Activated CD8-positive, alpha-beta memory T cell treated with anti-CD3 and anti-CD28 coated beads, Interleukin-2, amount 50 U/mL, for 4 hours (primary cell): ENCODE measurements around the gene CDC23.
"Not testable (repeated sequence)": the region's sequence is repeated elsewhere in the genome, so short reads cannot be mapped to it uniquely, and the experiment has no call there.

Experiments used
- DNase-seq: peaks from one replicate; pipeline ENCODE4 v3.0.0-alpha.2; 2020

Gene CDC23

GRCh38 chr5:138210985-138211384 lies 2.1 kb downstream of the CDC23 start:
- no peak for DNase-seq

DNA sequence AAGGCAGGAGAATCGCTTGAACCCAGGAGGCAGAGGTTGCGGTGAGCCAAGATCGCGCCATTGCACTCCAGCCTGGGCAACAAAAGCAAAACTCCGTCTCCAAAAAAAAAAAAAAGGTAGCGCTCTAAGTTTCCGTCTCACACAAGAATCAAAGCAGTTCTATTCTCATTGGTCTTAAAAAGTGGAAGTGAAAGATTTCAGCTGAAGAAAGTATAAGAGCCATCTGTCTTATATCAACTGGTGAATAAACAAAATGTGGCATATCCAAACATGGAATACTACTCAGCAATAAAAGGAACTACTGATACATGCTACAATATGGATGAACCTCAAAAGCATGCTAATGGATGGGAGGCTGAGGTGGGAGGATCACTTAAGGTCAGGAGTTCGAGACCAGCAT lies 19.3 kb downstream of the CDC23 start:
- not testable (repeated sequence) for DNase-seq

DNA sequence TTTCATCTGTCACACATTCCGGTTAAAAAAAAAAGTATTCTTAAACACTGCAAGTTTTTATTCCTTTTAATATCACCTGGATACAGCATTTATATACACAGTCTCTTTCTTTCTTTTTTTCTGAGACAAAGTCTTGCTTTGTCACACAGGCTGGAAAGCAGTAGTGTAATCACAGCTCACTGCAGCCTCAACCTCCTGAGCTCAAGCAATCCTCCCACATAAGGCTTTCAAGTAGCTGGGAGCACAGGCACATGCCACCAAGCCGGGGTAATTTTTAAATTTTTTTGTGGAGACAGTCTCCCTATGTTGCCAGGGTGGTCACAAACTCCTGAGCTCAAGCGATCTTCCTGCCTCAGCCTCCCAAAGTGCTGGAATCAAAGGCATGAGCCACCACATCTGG lies 20.3 kb downstream of the CDC23 start:
- no peak for DNase-seq

- DNase-seq, result no peak
Measured at GRCh38 chr5:138188626-138189025, 24.5 kb downstream of the CDC23 start.

GRCh38 chr5:138186002-138186447 lies 27.1 kb downstream of the CDC23 start:
- no peak for DNase-seq

- no peak for DNase-seq
Measured at GRCh38 chr5:138182808-138183207, 30.3 kb downstream of the CDC23 start.

- DNase-seq, result no peak
Measured at GRCh38 chr5:138180841-138181240, 32.3 kb downstream of the CDC23 start.

DNA sequence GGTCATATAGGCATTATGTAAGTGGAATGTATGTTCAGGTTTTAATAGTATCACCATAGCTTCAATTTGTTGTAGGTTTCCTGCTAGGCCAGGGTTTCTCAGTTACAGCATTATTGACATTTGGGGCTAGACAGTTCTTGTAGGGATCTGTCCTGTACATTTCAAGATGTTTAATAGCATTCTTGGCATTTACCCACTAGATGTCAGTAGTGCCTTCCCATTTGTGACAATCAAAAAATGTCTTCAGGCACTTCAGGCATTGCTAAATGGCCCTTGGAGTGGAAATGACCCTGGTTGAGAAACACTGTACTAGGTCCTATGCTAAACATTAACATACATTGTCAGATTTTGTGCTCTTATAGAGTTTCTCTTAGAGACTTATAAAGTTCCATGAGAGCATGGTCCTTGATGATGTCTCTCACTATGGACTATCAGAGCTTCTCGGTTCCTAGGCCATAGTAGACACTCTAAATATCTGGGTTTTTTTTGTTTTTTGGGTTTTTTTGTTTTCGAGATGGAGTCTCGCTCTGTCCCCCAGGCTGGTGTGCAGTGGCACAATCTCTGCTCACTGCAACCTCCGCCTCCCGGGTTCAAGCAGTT lies 32.8 kb downstream of the CDC23 start:
- DNase-seq, result no peak

DNA sequence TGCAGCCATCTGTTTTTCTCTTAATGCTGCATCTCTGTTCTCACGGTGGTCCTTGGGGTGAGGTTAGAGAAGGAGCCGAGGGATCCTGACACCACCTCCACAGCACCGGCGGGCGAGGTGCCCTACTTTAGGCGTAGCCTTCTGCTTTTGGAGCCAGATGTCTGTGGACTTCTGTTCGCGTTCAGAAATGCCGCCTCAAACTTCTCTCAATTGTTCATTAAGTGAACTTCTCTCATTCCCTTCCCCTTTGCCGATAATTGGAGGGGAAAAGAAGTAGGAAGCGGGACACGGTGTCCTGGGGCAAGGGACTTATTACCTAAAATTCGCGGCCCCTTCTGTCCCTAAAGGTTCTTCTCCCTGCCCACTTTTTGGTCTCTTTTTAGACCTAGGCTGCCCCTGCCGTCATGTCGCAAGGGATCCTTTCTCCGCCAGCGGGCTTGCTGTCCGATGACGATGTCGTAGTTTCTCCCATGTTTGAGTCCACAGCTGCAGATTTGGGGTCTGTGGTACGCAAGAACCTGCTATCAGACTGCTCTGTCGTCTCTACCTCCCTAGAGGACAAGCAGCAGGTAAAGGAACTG lies 33.8 kb downstream of the CDC23 start:
- DNase-seq, result no peak

DNA sequence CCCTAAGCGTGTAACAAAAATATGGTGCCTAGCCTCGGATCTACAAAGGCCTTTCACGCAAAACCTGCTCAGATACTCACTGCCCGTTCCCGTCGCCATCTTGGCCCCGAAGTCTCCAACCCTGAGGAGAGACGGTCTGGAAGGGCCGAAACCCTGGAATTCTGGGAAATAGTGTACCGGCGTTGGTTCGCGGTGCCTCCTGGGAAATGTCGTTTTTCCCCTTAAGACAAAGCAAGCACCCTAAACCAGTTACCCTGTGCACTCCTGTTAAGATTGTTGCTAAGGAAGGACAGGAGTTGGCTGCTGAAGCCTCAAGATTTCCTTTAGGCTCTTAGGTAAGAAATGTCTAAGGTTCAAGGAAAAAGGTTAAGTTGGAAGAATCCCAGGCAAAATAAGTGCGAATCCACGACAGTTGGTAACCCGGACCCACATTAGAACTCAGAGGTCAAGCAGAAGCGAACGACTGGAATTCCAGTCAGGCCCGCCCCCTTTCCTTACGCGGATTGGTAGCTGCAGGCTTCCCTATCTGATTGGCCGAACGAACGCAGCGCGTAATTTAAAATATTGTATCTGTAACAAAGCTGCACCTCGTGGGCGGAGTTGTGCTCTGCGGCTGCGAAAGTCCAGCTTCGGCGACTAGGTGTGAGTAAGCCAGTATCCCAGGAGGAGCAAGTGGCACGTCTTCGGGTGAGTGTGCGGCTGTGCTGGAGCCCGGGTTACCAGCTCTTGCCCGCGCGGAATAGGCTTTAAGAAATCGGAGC lies 34.4 kb downstream of the CDC23 start, which contains the start of the genes BRD8 and KIF20A:
Gene BRD8, minus strand, starts transcription at position 115 of the 761 bp plus-strand sequence. Its CDS starts 16 bp downstream, at position 99.
Gene KIF20A, plus strand, starts transcription at position 597 of the 761 bp plus-strand sequence. CDS start 569 bp downstream, outside the sequence.
- peak; percentile 83 for DNase-seq

GRCh38 chr5:138177941-138178515 lies 35.1 kb downstream of the CDC23 start:
- DNase-seq, result no peak

DNA sequence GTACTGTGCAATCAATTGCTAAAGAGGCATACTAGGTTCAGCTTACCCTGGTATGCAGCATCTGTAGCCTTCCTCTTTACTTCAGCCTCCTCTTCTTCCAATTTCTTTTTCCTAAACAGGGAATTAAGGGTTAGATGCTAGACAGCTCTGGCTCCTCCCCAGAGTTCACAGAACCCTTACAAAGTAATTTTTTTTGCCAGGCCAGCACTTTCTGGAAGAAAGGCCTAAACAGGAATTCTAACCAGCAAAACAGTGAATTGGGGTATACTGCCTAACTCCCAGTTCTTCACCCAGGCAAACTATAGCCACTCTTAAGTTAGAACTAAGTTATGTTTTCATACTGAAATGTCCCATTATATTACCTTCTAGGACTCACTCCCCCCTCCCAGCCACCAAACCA lies 42.8 kb downstream of the CDC23 start:
- DNase-seq, result no peak

DNA sequence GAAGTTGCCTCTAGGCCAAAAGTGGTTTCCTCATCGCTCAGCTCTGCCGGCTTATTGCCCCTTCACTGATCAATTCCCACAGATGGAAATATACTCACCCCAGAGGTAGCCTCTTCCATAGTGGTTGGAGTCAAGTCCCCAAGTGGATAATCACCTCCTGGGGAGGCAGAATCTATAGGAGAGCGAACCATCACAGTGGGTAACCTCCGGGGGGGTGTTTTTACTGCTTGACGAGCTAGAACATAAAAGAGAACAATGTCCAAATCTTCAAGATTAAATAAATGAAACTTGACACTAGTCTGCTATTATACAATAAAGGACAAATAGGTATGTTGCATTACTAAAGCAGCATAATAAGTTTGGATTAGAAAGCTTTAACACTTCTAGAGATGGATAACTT lies 44.0 kb downstream of the CDC23 start:
- no peak for DNase-seq

- no peak for DNase-seq
Measured at GRCh38 chr5:138163721-138164120, 49.4 kb downstream of the CDC23 start.

DNA sequence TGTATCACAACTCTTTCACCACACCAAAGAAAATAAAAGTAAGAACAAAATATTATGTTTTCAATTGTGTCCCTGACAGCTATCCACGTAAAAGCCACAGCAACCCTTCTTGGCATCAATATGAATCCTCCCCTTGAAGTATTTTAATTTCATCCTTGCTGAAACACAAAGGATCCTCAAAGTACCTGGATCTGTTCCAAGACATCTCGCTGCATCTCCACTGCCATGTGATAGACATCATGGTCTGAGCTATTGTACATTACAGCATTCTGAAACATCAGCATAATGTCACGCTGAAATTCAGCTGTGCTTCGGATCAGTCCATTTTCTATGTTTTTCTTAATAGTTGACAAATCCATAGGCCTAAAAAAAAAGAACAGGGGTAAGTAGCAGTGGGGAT lies 52.4 kb downstream of the CDC23 start:
- no peak for DNase-seq

- DNase-seq, result no peak
Measured at GRCh38 chr5:138159666-138160065, 53.5 kb downstream of the CDC23 start.

DNA sequence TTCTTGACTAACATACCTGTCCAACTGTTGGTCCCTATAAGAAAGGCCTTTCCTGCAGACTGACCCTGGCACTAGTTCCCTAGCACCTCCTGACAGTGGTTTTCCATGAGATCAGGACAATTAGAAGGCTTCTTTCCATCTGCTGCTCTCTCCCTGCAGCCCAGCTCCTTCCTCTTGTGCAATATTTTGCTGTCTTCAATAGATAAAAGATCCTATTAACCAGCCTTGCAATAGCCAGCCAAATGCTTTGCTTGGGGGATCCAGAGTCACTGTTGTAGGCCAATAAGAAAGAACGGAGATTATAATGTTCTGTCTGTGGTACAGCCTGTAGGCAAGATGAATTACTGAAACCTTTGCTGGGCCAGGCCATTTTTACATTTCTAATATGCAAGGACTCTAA lies 55.5 kb downstream of the CDC23 start:
- no peak for DNase-seq

GRCh38 chr5:138155977-138156376 lies 57.1 kb downstream of the CDC23 start:
- DNase-seq, result not testable (repeated sequence)

- DNase-seq, result no peak
Measured at GRCh38 chr5:138149530-138149929, 63.6 kb downstream of the CDC23 start.

DNA sequence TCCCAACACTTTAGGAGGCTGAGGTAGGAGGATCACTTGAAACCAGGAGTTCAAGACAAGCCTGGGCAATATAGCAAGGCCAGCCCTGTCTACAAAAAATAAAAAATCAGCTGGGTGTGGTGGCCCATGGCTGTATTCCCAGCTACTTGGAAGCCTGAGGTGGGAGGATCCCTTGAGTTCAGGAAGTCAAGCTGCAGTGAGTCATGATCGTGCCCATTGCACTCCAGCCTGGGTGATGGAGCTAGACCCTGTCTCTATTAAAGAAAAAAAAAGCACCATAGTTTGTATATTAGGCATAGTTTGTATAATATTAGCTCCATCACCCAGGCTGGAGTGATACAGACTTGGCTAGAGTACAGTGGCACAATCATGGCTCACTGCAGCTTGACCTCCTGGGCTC lies 64.3 kb downstream of the CDC23 start:
- no peak for DNase-seq

DNA sequence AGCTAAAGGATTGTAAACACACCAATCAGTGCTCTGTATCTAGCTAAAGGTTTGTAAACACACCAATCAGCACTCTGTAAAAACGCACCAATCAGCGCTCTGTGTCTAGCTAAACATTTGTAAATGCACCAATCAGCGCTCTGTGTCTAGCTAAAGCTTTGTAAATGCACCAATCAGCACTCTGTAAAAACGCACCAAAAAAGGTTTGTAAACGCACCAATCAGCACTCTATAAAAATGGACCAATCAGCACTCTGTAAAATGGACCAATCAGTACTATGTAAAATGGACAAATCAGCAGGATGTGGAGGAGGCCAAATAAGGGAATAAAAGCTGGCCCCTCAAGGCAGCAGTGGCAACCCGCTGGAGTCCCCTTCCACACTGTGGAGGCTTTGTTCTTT lies 69.5 kb downstream of the CDC23 start:
- not testable (repeated sequence) for DNase-seq

GRCh38 chr5:138141734-138142133 lies 71.4 kb downstream of the CDC23 start:
- DNase-seq, result no peak

- DNase-seq, result no peak
Measured at GRCh38 chr5:138140268-138140667, 72.9 kb downstream of the CDC23 start.

DNA sequence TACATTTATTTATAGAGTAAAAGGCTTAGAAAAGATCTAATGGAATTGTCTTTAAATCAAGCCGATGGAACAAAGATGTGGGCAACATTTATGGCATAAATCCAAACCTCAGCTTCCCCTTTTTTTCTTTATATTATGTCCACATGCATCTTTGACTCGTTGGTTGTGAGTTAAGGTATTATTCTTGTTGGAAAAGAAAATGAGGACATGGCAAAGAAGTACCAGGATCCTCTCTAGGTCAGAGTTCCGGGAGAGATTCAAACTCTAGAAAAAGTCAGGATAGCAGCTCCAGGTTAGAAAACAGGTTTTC lies 73.4 kb downstream of the CDC23 start:
- no peak for DNase-seq
